Hematopoietic multipotent progenitor cell treated with erythropoietin and hydrocortisone succinate and interleukin-3 and kit ligand, for 15 days (in vitro differentiated cells): Measurements from ENCODE around the gene INSRR.

Experiments
- DNase-seq: peaks from one replicate; pipeline ENCODE4 v3.0.0-alpha.2; 2015; ENCODE audit warnings: low spot score

INSRR gene

GRCh38 chr1:156894001-156894400 is 35.1 kb upstream of the INSRR start:
- DNase-seq = peak; percentile 31

DNA sequence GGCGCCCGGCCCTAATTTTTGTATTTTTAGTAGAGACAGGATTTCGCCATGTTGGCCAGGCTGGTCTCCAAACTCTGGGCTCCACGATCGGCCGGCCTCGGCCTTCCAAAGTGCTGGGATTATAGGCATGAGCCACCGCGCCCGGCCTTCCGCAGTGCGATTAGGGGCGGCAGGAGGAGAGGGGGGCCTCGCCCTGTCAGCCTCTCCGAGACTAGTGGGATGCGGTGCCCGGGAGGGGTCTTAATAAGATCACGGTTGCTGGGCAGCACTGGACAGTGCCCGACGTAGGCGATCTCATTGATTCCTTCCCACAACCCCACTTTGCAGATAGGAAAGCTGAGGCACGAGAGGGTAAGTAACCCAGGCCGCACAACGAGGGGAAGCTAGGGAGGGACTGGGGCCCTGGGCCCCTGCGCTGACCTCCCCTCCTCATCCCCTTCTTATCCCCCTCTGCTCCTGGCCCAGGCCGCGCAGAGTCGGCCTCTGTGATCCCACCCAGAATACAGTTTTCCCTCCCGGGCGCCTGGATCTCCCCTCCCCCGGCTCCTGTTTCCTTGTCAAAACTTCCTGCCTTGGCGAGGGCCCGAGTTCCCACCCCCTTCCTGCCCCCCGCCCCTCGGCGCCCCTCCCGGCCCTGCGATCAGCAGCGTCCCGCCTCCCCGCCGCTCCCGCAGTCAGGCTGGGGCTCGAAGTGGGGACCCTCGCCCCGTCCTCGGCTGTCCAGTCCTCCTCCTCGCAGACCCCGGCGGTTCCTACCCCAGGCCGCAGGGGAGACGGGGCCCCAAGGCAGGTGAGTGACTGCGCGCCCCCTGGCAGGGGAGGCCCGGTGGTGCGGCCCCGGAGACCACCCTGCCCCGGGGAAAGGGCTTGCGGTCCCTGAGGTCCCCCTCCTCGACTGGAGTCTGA is 34.4 kb upstream of the INSRR start, which contains the start of gene PEAR1:
TSS of gene PEAR1 (plus strand) at position 671 of the 906 bp plus-strand sequence. CDS start 10,209 bp downstream, outside the sequence.
- DNase-seq = peak; percentile 34

GRCh38 chr1:156892190-156893047 is 33.5 kb upstream of the INSRR start:
- peak; percentile 92 for DNase-seq

- peak; percentile 83 for DNase-seq
Measured at GRCh38 chr1:156889802-156890580, 31.1 kb upstream of the INSRR start.

- DNase-seq = no peak
Measured at GRCh38 chr1:156887734-156888133, 28.8 kb upstream of the INSRR start.

DNA sequence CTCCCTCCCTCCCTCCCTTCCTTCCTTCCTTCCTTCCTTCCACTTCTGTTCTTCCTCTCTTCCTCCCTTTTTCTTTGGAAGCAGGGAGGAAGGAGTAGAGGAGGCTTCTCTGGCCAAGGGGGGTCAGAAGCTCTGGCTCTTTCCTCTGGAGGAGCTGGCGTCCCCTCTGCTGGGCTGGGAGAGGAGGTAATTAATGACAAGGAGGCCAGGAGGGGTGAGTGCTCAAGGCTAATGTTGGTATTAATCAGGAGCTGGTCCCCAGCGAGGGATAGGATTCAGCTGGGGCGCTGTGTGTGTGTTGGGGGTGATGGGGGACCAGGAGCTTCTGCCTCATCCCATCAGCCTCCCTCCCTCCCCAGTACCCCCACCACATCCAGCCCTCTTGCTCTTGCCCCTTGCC is 28.4 kb upstream of the INSRR start:
- no peak for DNase-seq

- no peak for DNase-seq
Measured at GRCh38 chr1:156886583-156887281, 27.8 kb upstream of the INSRR start.

GRCh38 chr1:156885880-156886355 is 27.0 kb upstream of the INSRR start:
- no peak for DNase-seq

DNA sequence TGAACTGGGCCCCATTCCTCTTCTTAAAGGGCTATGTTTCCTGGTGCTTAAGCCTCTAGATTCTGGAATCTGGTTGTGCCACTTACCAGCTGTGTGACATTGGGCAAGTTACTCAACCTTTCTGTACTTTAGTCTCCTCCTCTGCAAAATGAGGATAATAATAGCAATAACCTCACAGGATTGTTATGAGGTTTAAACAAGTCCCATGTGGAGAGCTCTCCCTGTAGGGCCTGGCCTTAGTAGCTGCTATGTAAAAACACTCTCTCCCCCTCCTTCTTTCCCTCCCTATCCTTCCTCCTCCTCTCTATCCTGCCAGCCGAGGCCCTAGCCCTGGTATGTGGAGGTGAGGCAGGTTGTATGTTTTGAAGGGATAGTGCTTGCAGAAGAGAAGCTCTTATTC is 26.4 kb upstream of the INSRR start:
- DNase-seq = no peak

DNA sequence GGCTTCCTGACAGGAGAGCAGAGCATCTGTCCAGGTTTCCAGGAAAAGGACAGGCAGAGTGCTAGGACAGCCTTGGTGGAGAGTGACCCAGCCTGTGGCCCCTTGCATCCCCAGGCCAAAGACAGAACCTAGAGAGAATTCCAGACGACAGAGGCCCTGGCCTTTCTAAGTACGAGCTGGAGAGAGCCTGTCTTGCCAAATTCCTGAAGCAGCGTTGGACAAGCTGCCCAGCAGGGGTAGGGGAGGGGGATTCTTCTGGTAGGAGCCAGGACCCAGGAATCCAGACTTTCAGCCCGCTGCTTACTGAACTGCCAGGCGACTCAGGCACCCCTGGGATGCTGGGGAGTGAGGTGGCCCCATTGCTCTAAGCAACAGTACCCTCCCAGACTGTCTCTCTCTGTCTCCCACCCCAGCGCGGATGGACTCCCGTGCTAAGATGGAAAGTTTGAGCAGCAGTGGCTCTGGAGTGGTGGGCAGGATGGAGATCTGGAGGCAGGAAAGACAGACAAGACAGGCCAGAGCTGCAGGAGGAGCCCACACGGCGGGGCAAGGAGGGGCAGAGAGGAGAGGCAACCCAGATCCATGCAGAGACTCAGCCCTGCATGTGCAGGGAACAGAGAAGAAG is 25.8 kb upstream of the INSRR start:
- no peak for DNase-seq

GRCh38 chr1:156883919-156884318 is 25.0 kb upstream of the INSRR start:
- no peak for DNase-seq

GRCh38 chr1:156882543-156882942 is 23.6 kb upstream of the INSRR start:
- DNase-seq = no peak

DNA sequence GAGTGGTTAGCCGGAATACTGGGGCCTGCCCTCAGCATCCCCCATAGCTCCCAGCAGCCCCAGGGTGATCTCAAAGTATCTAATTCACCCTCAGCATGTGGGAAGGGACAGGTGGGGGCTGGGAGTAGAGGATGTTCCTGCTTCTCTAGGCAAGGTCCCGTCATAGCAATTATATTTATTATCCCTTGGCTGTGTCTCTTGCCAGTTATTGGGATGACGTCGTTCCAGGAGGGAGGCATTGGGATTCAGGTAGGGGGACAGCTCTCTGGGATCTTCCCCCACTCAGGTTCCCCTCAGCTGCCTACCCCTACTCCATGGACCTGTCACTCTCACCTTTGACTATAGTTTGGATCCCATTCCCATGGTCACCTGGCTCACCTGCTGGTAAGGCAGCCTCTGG is 22.7 kb upstream of the INSRR start:
- no peak for DNase-seq

DNA sequence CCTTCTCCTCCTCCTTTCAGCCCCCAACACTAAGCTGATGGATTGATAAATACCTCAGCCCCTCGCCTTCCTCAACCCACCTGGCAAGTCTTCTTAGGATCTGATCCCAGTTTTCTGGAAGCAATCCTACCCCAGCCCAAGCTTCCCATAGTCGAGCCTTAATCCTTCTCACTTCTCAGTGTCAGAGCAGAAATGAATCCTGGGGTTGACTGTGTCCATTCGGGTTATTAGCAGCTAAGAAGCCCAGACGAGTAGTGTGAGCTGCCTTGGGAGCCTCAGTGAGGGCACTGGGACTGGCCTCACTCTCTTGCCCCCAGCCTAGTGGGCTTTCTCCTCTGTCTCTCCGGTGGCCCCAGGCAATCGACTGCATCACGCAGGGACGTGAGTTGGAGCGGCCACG is 22.2 kb upstream of the INSRR start:
- DNase-seq = no peak

DNA sequence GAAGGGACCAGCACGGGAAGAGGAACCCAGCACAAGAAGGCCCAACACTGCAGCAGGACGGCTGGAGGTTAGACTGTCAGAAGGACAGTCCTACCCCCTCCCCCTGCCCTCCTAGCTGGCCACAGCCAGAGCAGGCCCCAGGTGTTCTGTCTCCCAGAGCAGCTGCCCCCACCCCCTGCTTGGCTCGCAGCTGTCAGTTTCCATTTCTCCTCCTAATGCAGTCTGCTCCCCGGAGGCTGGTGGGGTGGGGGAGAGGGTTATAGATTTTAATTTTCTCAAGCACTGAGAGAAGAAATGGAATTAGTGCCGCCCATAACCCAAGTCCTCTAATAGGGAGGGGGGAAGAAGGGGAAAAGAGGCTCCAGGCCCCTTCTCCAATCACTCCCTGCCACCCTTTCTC is 21.6 kb upstream of the INSRR start:
- DNase-seq = no peak

- no peak for DNase-seq
Measured at GRCh38 chr1:156879876-156880275, 21.0 kb upstream of the INSRR start.

DNA sequence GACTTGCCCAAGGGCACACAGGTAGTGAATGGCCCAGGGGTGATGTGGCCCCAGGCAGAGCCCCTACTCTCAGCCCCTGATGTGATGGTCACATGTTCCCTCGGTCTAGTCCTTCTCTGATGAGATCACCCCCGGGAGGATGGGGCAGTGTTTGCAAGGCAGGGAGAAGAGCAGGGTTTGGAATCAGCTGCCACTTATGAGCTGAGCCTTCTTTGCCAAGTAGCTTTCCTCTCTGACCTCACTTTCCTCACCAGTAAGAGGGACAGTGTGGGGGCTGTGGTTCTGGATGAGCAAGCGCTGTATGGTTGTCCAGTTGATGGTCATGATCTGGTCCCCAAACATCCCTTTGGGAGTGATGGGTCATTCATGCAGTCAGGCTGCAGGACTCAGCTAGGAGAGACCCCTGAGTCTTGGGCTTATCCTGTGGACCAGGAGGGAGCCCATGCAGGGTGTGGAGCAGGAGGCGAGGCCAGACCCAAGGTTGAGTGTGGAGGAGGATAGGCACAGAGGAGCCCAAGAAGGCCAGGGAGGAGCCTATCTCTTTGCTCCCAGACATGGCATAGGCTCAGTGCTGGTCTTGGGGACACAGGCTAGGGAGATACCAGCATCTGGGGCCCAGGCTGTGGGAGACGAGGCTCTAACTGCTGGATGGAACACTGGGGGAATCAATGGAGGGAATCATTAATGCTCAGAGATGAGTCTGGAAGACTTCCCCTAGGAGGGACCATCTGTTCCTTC is 18.7 kb upstream of the INSRR start:
- DNase-seq = peak; percentile 79

- DNase-seq = no peak
Measured at GRCh38 chr1:156876281-156876680, 17.4 kb upstream of the INSRR start.

DNA sequence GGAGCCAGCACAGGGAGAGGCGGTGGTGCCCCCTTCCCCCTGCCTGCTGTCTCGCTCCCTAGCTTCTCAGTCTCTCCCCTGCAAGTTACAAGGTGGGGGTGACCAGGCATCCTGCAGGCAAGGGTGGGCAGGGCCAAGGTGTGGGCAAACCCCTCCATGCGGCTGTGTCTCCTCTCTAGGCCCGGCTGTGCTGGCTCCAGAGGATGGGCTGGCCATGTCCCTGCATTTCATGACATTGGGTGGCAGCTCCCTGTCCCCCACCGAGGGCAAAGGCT is 16.4 kb upstream of the INSRR start:
- no peak for DNase-seq

DNA sequence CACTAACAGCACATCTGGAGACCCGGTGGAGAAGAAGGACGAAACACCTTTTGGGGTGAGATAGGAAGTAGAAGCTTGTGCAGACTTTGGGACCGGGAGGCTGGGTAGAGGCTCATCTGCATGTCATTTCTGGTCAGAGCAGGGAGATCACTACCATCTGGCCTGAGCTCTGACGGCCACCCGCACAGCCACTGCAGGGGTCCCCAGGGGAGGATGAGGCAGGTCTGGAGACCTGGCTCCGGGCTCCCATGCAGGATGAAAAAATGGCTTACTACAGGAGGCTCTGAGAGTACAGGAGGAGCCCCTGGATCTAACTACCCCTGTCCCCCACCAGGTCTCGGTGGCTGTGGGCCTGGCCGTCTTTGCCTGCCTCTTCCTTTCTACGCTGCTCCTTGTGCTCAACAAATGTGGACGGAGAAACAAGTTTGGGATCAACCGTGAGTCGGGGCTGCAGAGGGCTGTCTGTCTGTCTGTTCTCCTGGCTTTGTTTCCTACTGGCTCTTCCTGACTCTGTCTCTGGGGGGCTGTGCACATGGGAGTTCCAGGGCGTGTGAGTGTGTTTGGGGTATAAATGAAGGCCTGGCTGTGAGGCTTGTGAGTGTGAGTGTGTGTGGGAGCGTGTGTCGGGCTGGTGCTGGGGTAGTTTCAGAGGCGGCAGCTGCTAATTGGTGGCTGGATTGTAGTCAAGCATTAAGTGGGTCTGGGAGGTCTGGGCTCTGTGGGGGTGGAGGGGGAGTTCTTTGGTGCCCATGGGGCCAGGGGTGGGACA is 15.8 kb upstream of the INSRR start:
- DNase-seq = no peak
